HepG2 (cell line): Measurements from ENCODE around the gene LRRC28.

Experiments used
- CREB1 ChIP-seq, 2 experiments: fragments of 450-650 bp in 1 of 2; IDR thresholded peaks; 2 replicates each; pipeline ENCODE4 v1.6.1; 2016 to 2017; ENCODE audit warnings: control low read depth in 1 of 2, mild to moderate bottlenecking in 1 of 2, missing compliant biosample characterization in 1 of 2, missing genetic modification characterization in 1 of 2
- FOXJ3 ChIP-seq: sonication (generic); formaldehyde crosslinking; IDR thresholded peaks from 2 replicates; pipeline ENCODE4 v1.4.0; 2020; ENCODE audit warnings: missing genetic modification reagents, mild to moderate bottlenecking, borderline replicate concordance
- IKZF1 ChIP-seq: fragments of 450-650 bp; IDR thresholded peaks from 2 replicates; pipeline ENCODE4 v1.7.1; 2016
- JUN ChIP-seq: sonication (generic); formaldehyde crosslinking; IDR thresholded peaks from 2 replicates; pipeline ENCODE4 v1.4.0; 2020; ENCODE audit warnings: mild to moderate bottlenecking, missing genetic modification reagents
- PRPF4 ChIP-seq: fragments of 200-400 bp; formaldehyde crosslinking; IDR thresholded peaks from 2 replicates; pipeline ENCODE4 v1.6.1; 2016; ENCODE audit warnings: low read length, low read depth; ENCODE audit not compliant: poor library complexity, severe bottlenecking
- RBM22 ChIP-seq: fragments of 200-400 bp; formaldehyde crosslinking; optimal IDR thresholded peaks from 2 replicates; pipeline ENCODE3; 2017; ENCODE audit warnings: mild to moderate bottlenecking, low read length, moderate library complexity
- RXRA ChIP-seq: sonication (generic); formaldehyde crosslinking; IDR thresholded peaks from 2 replicates; pipeline ENCODE4 v1.5.1; 2020; ENCODE audit warnings: missing genetic modification reagents
- ZNF331 ChIP-seq: sonication (generic); formaldehyde crosslinking; IDR thresholded peaks from 2 replicates; pipeline ENCODE4 v1.4.0; 2020; ENCODE audit warnings: missing genetic modification reagents
- ZSCAN9 ChIP-seq: IDR thresholded peaks from 2 replicates; pipeline ENCODE4 v1.6.1; 2016; ENCODE audit warnings: borderline replicate concordance
- TF ChIP-seq, protein P1 (sequence below): sonication (generic); formaldehyde crosslinking; IDR thresholded peaks from 2 replicates; pipeline ENCODE4 v1.5.0; 2020; ENCODE audit warnings: mild to moderate bottlenecking, missing genetic modification reagents

DNA sequence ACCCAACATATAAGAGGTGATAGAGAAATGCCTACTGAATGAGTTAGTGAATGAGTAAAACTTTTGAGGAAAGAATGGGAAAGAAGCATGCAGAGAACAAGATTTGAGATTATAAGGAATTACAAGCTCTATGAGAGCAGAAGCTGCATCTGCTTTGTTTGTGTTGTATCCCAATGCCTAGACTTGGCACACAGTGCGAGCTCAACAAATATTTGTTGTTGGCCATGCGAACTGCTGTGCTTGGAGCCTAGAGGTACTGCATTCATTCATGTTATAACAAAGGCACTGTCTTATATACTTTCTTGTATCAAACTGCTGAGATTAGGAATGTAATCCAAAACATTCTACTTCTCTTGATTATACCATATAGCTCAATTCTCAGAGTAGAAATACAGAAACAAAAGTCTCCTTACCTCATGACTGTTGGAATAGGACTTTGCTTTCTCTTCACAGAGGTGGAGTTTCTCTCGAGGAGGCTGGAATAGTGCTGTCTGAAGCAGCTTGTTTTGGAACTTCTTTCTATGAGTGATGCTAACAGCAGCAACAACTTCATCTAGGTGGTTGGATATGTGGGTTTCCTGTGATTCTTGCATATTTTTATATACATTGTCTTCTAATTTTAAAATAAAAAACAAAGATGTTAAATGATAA lies 23.0 kb upstream of the LRRC28 start:
- TF ChIP-seq ZNF331 (CRISPR knock-in tag) (no peak), RBM22 (no peak), RXRA (CRISPR knock-in tag) (no peak), JUN (CRISPR knock-in tag) (no peak), FOXJ3 (CRISPR knock-in tag) (no peak), PRPF4 (no peak), IKZF1 (no peak), ZSCAN9 (no peak), CREB1 (IDR thresholded peaks at IDR 0.05) (no peak), CREB1 (CRISPR knock-in tag; IDR thresholded peaks at IDR 0.05) (no peak)
- TF ChIP-seq, protein P1, sequence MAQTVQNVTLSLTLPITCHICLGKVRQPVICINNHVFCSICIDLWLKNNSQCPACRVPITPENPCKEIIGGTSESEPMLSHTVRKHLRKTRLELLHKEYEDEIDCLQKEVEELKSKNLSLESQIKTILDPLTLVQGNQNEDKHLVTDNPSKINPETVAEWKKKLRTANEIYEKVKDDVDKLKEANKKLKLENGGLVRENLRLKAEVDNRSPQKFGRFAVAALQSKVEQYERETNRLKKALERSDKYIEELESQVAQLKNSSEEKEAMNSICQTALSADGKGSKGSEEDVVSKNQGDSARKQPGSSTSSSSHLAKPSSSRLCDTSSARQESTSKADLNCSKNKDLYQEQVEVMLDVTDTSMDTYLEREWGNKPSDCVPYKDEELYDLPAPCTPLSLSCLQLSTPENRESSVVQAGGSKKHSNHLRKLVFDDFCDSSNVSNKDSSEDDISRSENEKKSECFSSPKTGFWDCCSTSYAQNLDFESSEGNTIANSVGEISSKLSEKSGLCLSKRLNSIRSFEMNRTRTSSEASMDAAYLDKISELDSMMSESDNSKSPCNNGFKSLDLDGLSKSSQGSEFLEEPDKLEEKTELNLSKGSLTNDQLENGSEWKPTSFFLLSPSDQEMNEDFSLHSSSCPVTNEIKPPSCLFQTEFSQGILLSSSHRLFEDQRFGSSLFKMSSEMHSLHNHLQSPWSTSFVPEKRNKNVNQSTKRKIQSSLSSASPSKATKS (CRISPR knock-in tag) = no peak
